Measurements from ENCODE around the gene PRRC2B. TPM values are rescaled to one million over a fixed set of nuclear protein-coding genes. Genes with fewer than 3 reads are reported as not detected.

Gene PRRC2B
- total and polyA plus RNA-seq, 2 of the 13 experiments (the other 11 are each of a cell fraction or from before 2014, with no cell fraction given) = 20.8 to 37.4 TPM

DNA sequence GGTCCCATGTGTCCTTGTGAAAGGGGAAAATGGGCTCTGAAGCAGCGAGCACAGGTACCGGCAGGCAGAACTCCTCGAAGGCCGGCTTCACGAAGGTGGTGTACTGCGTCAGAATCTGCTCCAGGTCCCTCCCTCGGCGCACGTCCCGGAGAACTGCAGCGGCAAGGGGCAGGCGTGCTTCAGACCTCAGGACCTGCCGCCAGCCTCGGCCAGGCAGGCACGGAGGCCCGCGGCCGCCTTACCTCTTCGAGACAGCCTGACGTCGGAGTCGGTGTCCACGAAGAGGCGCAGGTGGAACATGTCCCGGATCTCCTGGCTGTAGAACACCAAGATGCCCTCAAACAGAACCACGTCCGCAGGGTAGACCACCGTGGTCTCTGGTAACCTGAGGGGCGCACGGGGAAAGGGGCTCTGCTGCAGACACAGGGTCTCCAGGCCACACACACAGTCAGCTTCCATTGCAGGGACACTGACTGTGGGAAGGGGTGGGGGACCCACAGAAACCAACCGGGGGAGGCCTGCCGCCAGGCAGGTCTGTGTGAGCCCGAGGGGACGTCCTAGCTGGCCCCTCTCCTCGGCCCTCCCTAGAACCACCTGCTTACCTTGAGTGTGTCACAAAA lies 135.1 kb downstream of the PRRC2B start:
- peaks cover 0 to 4% of the 10 kb centered on the region in 2 experiments; a peak in 1 of 5 replicates for H3K27me3 ChIP-seq (ENCODE audit: control insufficient read depth in 1 of 2, insufficient read depth in 2 of 2, low read length in 2 of 2)
- no peak for TF ChIP-seq RXRA (CRISPR knock-in tag; IDR thresholded peaks at IDR 0.05)
- no peak for TF ChIP-seq GABPB1 (CRISPR knock-in tag; IDR thresholded peaks at IDR 0.05)
- TF ChIP-seq ZNF773 (CRISPR knock-in tag; IDR thresholded peaks at IDR 0.05; ENCODE audit: borderline replicate concordance) = no peak
- TF ChIP-seq MYNN (CRISPR knock-in tag; IDR thresholded peaks at IDR 0.05; ENCODE audit: low read depth) = no peak
- no peak for TF ChIP-seq CEBPG (CRISPR knock-in tag; IDR thresholded peaks at IDR 0.05)
- no peak for TF ChIP-seq MAFG (CRISPR knock-in tag; IDR thresholded peaks at IDR 0.05)
- TF ChIP-seq ZNF501 (CRISPR knock-in tag; IDR thresholded peaks at IDR 0.05) = no peak
- TF ChIP-seq ZNF143 (CRISPR knock-in tag; IDR thresholded peaks at IDR 0.05) = no peak
- no peak for TF ChIP-seq CHD2 (IDR thresholded peaks at IDR 0.05; ENCODE audit: low read depth, low read length)
- no peak for TF ChIP-seq U2AF1 (optimal IDR thresholded peaks at IDR 0.05; ENCODE audit: low read depth, low read length)
- in situ Hi-C loops (cut with HindIII; ENCODE audit: extremely low pct_ligation_motif_present, low pct_unique_long_range_greater_than_20kb) (no loop called here), intact Hi-C loops (cut with micrococcal nuclease; ENCODE audit: unreplicated experiment) (no loop called here)
- H3K27ac ChIP-seq (ENCODE audit: extremely low read length, insufficient read depth, low read length) = no peak overlapping the region
- no peak for ATAC-seq
- peaks cover 11% of the 10 kb centered on the region for H3K4me1 ChIP-seq (ENCODE audit: insufficient read depth, low read length)
- H3K4me3 ChIP-seq (replicated peaks in 1 of 3; ENCODE audit: insufficient read depth in 1 of 3, low read depth in 2 of 3, low read length in 3 of 3) = peak overlapping the region in 1 of 3 experiments; percentile 78; a peak in 1 of 6 replicates
- no peak for DNase-seq (ENCODE audit: low spot score)
- H3K9me3 ChIP-seq (ENCODE audit: low read length) = no peaks in the 10 kb centered on the region
- no peak for FAIRE-seq
- ChIA-PET CTCF (ENCODE audit: low intra/inter-chr PET ratio, low total read pairs) (no interaction called here), POLR2A (no interaction called here)
- no peak overlapping the region for H2AFZ ChIP-seq (ENCODE audit: low read length)
- 98% methylated on average over 31 of the region's 35 CpGs for WGBS (ENCODE audit: low lambda C conversion rate)
- peaks cover 9 to 30% of the 10 kb centered on the region in 2 experiments; a peak in 4 of 5 replicates for H3K36me3 ChIP-seq (replicated peaks in 1 of 2; ENCODE audit: control insufficient read depth in 1 of 2, insufficient read depth in 2 of 2, low read length in 2 of 2)
- no TSS peak for BruUV-seq (replicated peaks)
- H4K20me1 ChIP-seq (ENCODE audit: insufficient read depth, low read length) = no peaks in the 10 kb centered on the region
- peaks cover 6% of the 10 kb centered on the region for H3K79me2 ChIP-seq (ENCODE audit: insufficient read depth, low read length)
- no peak overlapping the region for H3K4me2 ChIP-seq (ENCODE audit: low read depth, low read length)
- H3K9ac ChIP-seq (ENCODE audit: insufficient read depth, low read depth, low read length) = no peak overlapping the region
